Measurements from ENCODE around the gene IGHMBP2.

DNA sequence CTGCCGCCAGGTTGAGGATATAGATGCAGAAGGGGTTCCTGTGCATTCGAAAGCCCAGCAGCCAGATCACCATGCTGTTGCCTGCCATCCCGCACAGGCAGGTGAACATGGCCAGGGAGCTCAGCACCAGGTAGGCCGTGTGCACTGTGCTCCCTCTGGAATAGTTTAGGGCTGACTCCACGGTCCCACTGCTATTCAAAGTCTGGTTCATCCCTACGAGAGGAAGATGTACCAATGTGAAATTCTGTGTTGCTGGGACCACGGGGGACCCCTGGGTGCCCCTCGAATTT is 77.0 kb downstream of the IGHMBP2 start, which contains the start of gene MRGPRD:
- TF ChIP-seq POLR2A (IDR thresholded peaks at IDR 0.05), result no peak
- TF ChIP-seq, protein P1, sequence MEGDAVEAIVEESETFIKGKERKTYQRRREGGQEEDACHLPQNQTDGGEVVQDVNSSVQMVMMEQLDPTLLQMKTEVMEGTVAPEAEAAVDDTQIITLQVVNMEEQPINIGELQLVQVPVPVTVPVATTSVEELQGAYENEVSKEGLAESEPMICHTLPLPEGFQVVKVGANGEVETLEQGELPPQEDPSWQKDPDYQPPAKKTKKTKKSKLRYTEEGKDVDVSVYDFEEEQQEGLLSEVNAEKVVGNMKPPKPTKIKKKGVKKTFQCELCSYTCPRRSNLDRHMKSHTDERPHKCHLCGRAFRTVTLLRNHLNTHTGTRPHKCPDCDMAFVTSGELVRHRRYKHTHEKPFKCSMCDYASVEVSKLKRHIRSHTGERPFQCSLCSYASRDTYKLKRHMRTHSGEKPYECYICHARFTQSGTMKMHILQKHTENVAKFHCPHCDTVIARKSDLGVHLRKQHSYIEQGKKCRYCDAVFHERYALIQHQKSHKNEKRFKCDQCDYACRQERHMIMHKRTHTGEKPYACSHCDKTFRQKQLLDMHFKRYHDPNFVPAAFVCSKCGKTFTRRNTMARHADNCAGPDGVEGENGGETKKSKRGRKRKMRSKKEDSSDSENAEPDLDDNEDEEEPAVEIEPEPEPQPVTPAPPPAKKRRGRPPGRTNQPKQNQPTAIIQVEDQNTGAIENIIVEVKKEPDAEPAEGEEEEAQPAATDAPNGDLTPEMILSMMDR (IDR thresholded peaks at IDR 0.05), result no peak
